8988T (cell line): ENCODE measurements around the gene DLX4.

Experiments
- DNase-seq: peaks from one replicate; pipeline ENCODE4 v3.0.0; 2011

Gene DLX4

GRCh38 chr17:49990921-49991320 lies 21.9 kb downstream of the DLX4 start:
- no peak for DNase-seq

DNA sequence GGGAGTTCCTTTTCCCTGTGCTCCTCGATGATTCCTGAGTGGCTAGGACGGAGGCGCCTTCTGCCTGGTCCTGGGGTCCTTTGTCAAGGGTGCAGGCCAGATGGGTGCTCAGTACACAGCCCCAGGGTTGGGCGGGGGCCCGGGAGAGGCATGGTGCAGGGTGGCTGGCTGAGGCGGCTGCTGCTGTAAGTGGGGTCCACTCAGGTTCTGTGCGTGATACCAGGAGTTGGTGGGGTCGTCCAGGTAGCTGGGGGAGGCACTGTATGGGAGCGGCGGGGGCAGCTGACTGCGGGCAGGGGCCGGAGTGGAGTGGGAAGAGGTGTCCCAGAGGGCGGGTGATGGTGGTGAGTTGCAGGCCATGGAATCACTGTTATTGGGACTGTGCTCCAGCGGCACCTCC lies 22.4 kb downstream of the DLX4 start:
- no peak for DNase-seq

GRCh38 chr17:49992191-49992932 lies 23.4 kb downstream of the DLX4 start:
- no peak for DNase-seq

DNA sequence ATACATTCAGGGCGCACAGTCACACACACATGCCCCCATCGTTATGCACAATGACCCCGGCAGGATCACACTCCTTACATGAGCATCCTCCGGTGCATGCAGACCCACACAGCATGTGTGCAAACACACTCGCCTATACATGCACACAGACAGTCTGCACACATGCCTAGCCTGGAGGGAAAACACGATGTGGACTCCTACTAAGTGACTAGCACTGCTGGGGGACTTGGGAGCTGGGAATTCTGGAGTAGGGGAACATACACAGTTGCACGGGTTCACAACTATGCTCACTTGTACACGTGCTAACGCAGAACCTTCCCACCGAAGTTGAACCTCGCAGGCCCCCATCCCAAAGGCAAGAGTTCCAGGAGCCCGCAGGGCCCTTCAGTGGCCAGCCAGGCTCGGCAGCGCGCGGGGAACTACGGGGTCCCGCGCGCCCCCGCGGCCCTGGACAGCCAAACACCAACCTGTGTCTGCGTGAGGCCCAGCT lies 24.0 kb downstream of the DLX4 start:
- peak; percentile 19 for DNase-seq

- no peak for DNase-seq
These were observed 24.6 kb downstream of the DLX4 start for GRCh38 chr17:49993423-49994060.

- peak; percentile 22 for DNase-seq
These were observed 25.4 kb downstream of the DLX4 start for GRCh38 chr17:49994085-49995054.

- DNase-seq = peak; percentile 64
These were observed 26.2 kb downstream of the DLX4 start, which contains the start of gene DLX3 for GRCh38 chr17:49995055-49995738. TSS of gene DLX3 (minus strand) at chr17:49995224. CDS start at chr17:49994998, 226 bp downstream.

DNA sequence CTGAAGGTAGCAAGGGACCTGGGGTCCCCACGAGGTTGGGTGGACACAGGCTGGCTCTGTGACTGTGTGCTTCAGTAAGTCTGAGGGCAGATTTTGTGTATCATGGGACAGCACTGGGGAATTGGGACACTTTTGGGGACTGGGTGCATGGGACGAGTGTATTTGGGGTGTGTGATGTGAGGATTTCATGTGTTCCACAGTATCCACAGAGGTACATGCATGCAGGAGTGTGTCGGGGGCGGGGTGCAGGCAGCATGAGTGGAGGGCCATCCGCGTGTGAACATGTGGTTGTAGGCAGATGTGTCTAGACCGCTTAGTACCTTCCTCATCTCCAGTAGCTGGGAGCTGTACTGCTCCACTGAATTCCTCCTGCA lies 27.1 kb downstream of the DLX4 start:
- DNase-seq = no peak

DNA sequence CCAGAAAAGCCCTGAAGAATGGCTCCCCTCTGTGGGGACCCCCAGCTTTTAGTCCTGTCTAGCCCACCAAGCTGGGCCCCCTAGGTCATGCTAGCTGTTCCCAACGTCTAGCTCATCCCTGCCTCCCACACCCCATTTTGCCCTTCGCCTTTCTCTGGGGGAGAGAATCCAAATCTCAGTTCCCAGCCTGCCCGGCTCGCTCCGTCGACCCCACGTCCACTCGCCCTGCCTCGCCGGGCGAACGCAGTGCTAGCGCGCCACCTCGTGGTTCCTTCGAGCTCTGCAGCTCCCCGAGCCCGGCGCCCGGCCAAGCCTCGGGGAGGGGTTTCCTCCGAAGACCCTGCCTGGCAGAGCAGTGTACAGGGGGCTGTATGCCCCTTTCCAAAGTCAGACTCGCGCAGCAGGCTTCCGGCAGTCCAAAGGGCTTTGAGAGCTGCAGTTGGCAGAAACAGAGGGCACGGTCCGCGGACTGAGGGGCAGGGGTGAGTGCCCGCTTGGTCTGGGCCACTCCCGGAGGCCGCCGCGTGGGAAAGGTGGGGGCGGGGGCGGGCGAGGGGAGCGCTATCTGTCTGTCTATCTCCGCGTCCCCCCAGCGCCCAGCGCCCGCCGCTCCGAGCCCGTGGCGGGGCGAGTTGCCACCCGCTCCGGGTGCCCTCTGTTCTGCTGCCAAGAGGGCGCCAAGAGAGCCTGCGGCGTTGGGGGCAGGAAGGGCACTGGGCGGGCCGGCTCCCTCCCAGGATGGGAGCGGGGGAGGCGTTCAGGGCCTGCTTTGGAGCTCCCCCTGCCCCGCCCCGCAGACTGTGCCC lies 27.7 kb downstream of the DLX4 start:
- peak; percentile 82 for DNase-seq

DNA sequence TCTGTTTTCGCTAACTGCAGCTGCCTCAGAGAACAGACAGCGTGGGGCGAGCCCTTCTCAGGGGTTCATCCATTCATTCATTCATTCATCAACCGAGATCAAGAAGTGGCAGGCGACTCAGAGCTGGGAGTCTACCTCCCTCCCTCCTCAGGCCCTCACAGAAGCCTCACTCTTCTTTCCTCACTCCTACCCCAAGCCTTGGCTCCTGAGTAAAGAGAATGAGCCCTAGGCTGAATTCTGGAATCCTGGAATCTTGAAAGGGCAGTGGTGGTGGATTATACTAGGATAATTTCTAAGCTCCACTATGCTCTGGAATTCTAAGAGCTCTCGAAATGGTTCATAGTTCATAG lies 28.3 kb downstream of the DLX4 start:
- no peak for DNase-seq

DNA sequence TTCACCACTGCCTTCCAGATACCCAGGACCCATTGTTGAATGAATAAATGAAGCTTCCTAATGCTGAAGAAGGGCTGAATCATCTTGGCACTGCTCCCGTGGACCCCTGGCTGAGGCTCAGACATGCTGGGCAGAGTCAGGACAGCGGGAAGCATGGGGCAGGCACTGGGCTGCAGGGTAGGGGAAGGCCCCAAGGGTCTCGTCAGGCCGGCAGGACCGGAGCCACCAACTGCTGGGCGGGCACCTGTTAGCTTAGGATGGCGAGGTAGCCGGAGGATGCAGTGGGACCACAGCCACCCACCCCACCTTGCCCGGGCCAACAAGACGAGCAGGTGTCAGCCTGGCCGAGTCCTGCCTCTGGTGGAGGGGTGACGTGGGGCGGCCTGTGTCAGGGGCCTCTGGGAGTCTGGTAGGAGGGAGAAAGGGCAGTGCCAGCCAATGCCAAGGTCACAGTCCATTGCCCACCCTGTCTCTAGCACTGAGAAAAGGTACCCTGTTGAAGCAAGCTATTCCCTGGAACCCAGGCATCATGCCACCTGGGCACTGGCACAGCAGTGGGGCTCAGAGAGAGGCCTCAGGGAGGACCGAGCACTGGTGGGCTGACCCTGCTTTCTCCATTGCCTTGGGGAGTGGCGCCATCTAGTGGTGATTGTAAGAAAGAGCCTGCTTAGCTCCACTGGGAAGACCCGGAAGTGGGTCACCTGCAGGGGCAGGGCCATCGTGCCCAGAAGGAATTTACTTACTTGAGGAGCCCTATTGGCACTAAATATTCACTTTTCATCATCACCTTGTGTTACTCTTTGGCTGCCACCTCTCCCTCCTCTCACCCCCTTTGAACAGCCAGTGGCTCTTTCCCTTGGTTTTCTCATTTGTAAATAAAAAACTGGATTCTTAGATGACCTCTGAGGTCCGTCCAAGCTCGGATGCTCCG lies 29.0 kb downstream of the DLX4 start:
- DNase-seq = peak; percentile 86

GRCh38 chr17:49998836-49999511 lies 30.0 kb downstream of the DLX4 start:
- no peak for DNase-seq

DNA sequence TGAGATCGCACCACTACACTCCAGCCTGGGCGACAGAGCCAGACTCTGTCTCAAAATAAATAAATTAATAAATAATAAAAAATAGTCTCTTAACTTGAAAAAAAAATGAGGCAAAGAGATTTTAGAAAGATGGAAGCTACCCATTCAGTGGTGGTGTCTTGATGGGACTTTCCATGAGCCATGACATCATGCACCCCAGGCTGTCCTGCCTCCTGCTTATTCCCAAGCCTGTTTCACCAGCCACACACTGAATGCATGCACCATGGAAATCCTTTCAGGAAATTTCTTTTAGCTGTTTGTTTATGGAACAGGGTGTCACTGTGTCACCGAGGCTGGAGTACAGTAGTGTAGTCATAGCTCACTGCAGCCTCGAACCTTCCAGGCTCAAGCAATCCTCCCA lies 34.9 kb downstream of the DLX4 start:
- no peak for DNase-seq

GRCh38 chr17:50009282-50009681 lies 40.3 kb downstream of the DLX4 start:
- DNase-seq = no peak

- no peak for DNase-seq
These were observed 44.1 kb downstream of the DLX4 start for GRCh38 chr17:50013079-50013478.

DNA sequence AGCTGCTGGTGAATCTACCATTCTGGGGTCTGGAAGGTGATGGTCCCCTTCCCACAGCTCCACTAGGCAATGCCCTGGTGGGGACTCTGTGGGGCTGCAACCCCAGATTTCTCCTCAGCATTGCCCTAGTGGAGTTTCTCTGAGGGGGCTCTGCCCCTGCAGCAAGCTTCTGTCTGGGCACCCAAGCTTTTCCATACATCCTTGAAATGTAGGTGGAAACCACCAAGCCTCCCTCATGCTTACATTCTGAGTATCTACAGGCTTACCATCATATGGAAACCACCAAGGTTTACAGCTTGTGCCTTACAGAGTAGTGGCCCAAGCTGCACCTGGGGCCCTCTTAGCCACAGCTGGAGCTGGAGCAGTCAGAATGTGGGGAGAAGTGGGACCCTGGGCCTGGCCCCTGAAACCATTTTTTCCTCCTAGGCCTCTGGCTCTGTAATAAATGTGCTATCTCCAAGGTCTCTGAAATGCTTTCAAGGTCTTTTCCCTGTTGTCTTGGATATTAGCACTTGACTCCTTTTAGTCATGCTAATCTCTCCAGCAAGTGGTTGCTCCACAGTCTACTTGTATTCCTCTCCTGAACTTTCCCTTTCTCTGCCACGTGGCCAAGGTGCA lies 45.6 kb downstream of the DLX4 start:
- no peak for DNase-seq

DNA sequence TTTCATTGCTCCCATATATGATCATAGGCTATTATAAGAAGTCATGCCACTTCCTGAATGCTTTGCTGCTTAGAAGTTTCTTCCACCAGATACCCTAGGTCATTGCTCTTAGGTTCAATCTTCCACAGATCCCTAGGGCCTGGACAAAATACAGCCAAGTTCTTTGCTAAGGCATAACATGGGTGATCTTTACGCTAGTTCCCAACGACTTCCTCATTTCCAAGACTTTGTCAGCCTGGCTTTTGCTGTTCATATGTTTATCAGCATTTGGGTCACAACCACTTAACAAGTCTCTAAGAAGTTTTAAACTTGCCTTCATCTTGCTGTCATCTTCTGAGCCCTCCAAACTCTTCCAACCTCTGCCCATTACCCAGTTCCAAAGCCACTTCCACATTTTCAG lies 46.2 kb downstream of the DLX4 start:
- no peak for DNase-seq

DNA sequence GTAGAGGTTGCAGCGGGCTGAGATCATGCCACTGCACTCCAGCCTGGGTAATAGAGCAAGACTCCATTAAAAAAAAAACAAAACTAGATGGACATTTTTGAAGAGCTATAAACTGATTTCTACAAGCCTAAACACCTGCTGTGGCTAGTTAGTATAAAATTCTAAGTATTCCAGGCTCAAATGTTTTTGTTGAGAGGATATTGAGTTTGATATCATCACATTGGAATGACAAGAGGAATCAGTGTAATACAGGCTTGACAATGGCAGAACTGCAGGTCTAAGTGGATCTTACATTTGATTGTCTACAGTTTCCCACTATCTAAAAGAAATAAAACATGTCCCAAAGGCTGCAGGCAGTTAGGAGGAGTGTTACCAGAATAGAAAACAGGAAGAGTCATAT lies 49.9 kb downstream of the DLX4 start:
- no peak for DNase-seq

DNA sequence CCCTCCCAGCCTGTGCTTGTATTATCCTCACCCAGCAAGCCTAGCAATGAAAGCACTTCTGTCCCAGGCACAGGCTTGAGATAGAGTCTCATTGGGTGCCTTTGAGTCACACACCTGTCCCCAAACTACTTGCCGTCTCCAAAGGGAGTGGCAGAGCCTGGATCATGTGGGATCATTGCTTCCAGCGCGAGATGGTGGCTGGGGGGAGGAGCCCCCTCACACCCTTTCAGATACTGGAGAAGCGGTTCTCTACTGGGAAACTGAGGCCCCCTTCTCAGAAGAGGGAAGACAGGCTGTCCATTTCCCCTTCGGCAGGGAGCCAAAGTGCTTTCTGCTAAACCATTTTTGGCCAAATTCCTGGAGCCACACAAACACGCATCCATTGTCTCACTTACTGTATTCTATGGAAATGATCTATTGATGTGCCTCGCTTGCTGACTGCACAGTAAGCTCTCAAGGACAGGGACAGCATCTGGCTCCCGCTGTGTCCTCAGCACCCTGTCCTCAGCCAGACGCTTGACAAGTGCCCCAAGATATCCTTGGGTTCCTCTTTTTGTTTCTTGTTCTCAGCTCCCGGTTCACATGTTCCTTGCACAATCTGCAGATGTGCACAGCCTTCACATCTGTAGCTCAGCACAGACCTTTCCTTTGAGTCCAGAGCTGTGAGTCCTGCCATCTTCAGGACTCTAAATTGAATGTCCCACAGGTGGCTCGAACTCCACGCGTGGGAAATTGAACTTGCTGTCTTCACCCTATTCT lies 52.0 kb downstream of the DLX4 start:
- DNase-seq = no peak
